Tibial artery (tissue), 4 donors: Measurements from ENCODE around the gene CHST11.
A peak's percentile ranks its signal among the peaks of the same experiment; 100 is the strongest.

Experiments used
- DNase-seq, 2 donors: peaks; one replicate each; pipeline ENCODE4 v3.0.0-alpha.2; 2019
- H3K27ac ChIP-seq, 2 donors: fragments of 200-600 bp; sonication (generic) in 1 of 2; 1 replicate in 1 of 2; 2 replicates in 1 of 2; pipeline ENCODE4 v1.5.1; 2018 to 2019; ENCODE audit warnings: mild to moderate bottlenecking in 1 of 2
- H3K27me3 ChIP-seq, 2 donors: fragments of 200-600 bp; sonication (generic) in 1 of 2; one replicate each; pipeline versions ENCODE4 v1.5.1 to v1.6.0; 2016 to 2019
- H3K36me3 ChIP-seq, 3 donors: fragments of 200-600 bp; sonication (generic) in 2 of 3; one replicate each; pipeline ENCODE4 v1.5.1; 2016 to 2019; ENCODE audit warnings: mild to moderate bottlenecking in 2 of 3
- H3K4me1 ChIP-seq, 4 donors: fragments of 200-600 bp; sonication (generic) in 2 of 4; 1 replicate in 3 of 4; 2 replicates in 1 of 4; pipeline ENCODE4 v1.5.1; 2016 to 2019
- H3K4me3 ChIP-seq, 2 donors: fragments of 200-600 bp; sonication (generic) in 1 of 2; 1 replicate in 1 of 2; 2 replicates in 1 of 2; pipeline ENCODE4 v1.5.1; 2018 to 2019; ENCODE audit warnings: mild to moderate bottlenecking in 2 of 2
- H3K9me3 ChIP-seq, 3 donors: fragments of 200-600 bp; sonication (generic) in 1 of 3; one replicate each; pipeline ENCODE4 v1.5.1; 2016 to 2019
- CTCF ChIP-seq, 2 experiments: fragments of 200-600 bp in 1 of 2; fragments of 450-650 bp in 1 of 2; IDR thresholded peaks; one replicate each; pipeline ENCODE4 v1.5.1; 2017 to 2019; ENCODE audit warnings: antibody characterized with exemption in 2 of 2, mild to moderate bottlenecking in 1 of 2, moderate library complexity in 1 of 2
- intact Hi-C: fragments of 100-400 bp; cut with DNase I; formaldehyde crosslinking; loops from one replicate; pipeline ENCODE4 v1.15.0; 2023; ENCODE audit warnings: low total_unique reads

Gene CHST11

DNA sequence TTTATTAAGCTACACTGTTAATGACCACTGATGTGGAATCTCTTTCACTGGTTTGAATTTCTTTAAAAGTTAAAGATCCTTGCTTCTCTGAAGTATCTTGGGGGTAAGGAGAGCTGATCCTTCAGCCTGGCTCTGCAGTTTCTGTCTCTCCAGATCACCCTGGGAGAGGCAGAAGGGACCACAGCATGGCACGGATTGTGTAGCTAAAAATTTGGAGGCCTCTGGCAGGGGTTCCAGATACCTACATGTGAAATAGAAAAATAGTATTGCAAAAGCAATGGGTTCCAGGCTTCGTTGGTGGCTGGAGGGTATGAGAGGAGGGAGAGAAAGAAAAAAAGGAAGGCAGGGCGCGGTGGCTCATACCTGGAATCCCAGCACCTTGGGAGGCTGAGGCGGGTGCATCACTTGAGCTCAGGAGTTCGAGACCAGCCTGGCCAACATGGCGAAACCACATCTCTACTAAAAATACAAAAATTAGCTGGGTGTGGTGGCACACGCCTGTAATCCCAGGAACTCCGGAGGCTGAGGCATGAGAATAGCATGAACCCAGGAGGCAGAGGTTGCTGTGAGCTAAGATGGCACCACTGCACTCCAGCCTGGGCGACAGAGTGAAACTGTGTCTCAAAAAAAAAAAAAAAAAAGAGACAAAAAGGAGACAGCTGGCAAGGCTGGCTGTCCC, 3.4 kb downstream of the CHST11 start:
- no peak for TF ChIP-seq CTCF (IDR thresholded peaks at IDR 0.05)
- DNase-seq: no peak
- Histone ChIP-seq H3K9me3 (no peaks in the 10 kb centered on the region), H3K36me3 (no peaks in the 10 kb centered on the region), H3K27ac (peak overlapping the region; percentile 79 to 81), H3K27me3 (no peaks in the 10 kb centered on the region), H3K4me3 (no peak overlapping the region), H3K4me1 (peaks cover 0 to 14% (median 6%) of the 10 kb centered on the region in 4 donors)
- intact Hi-C loops: no loop called here

DNA sequence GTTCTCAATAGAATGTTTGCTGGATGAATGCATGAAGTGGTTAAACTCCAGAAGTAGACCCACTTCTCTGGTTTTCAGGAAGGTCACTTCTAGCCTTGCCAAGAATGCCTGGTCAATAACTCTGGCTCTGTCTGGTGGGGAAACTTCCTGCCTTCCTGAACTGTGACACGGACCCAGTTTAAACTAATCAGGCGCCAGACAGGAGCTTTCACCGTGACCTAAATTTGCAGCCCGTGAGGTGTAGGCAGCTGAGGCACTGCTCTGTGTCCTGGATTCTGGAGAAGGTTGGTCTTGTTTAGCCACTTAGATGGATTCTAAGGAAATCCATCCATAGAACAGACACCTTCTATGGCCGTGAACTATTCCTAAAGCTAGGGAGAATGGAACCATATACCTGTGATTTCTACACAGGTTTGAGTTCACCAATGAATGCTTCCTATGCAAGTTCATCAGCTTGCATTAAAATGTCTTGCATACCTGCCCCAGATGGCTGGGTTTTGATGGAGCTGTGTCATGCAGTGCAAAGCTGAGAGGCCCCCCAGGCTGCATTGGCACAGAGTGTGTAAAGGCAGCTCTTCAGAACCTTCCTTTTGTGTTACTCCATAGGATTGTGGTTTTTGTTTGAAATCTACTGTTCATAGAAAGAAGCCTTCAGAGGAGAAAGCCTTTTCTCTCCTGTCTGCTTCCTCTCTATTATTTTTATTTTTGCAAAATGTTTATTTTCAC, 4.4 kb downstream of the CHST11 start:
- H3K9me3 ChIP-seq: no peaks in the 10 kb centered on the region
- peaks cover 0 to 10% (median 5%) of the 10 kb centered on the region in 4 donors for H3K4me1 ChIP-seq
- H3K4me3 ChIP-seq: no peak overlapping the region
- H3K36me3 ChIP-seq: no peaks in the 10 kb centered on the region
- intact Hi-C loops: no loop called here
- no peak for DNase-seq
- no peak overlapping the region for H3K27ac ChIP-seq
- TF ChIP-seq CTCF (IDR thresholded peaks at IDR 0.05): no peak
- H3K27me3 ChIP-seq: no peaks in the 10 kb centered on the region

DNA sequence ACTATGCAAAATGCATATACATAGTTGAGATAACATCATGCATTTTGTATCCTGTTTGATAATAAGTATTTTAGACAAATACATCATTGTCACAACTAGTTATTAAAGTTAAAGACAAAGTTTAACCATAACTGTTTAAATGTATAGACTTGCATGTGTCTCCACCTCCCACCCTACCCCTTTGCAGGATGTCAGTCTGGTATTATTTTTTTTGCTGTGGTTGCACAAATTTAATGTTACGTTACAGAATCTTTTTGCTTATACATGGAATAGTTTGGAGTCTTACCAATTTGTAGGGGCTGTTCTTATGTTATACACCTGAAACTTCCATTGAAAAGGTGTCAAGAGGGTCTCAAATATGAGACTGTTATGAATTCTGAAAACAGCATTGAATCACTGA, 5.6 kb downstream of the CHST11 start:
- no peak for TF ChIP-seq CTCF (IDR thresholded peaks at IDR 0.05)
- Histone ChIP-seq H3K9me3 (no peaks in the 10 kb centered on the region), H3K4me1 (peaks cover 0 to 10% (median 5%) of the 10 kb centered on the region in 4 donors), H3K4me3 (no peak overlapping the region), H3K36me3 (no peaks in the 10 kb centered on the region), H3K27me3 (no peaks in the 10 kb centered on the region), H3K27ac (no peak overlapping the region)
- intact Hi-C loops: no loop called here
- no peak for DNase-seq

DNA sequence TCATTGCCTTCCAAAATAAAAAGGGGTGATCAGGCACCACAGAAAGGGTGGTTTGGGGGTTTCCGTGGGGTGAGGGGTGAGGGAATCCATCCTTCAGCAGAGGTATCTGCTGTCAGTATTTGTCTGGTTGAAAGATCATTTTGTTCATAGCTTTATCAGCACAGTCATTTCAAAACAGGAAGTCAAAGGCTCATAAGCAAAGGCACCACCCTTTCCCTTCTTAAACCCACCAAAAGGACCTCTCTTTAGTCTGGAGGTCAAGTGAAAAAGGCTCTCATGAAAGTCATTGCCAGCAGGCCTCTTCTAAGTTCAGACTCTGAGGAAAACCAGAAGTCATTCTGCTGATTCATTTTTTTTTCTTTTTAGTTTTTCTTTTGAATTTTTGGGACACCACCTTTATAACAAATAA, 6.2 kb downstream of the CHST11 start:
- no peak for DNase-seq
- intact Hi-C loops: no loop called here

DNA sequence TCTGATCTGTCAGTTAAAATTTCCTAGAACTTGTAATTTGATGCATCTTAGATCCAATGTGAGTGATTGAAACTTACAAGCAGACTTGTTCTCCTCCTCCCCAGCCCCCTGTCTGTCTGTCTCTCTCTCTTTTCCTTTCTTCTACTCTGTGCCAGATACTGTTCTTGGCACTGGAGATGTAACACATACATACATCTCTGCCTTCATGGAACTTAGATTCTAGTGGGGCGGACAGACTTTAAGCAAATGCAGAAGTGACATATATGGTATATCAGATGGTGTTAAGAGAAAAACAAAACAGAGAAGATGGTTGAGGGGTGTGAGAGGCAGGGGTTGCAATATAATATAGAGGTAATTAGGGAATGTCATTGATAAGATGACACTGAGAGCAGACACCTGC, 6.6 kb downstream of the CHST11 start:
- intact Hi-C loops: no loop called here
- Histone ChIP-seq H3K27ac (peak overlapping the region in 1 of 2 donors; percentile 5), H3K27me3 (no peaks in the 10 kb centered on the region), H3K9me3 (no peaks in the 10 kb centered on the region), H3K4me1 (peaks cover 0 to 10% (median 2%) of the 10 kb centered on the region in 4 donors), H3K36me3 (no peaks in the 10 kb centered on the region), H3K4me3 (no peak overlapping the region)
- TF ChIP-seq CTCF (IDR thresholded peaks at IDR 0.05): no peak
- DNase-seq: no peak

More for the DNA sequence above, 6.2 kb downstream of the CHST11 start:
- Histone ChIP-seq H3K4me3 (no peak overlapping the region), H3K27me3 (no peaks in the 10 kb centered on the region), H3K27ac (peak overlapping the region in 1 of 2 donors; percentile 5), H3K4me1 (peaks cover 0 to 10% (median 3%) of the 10 kb centered on the region in 4 donors), H3K9me3 (no peaks in the 10 kb centered on the region), H3K36me3 (no peaks in the 10 kb centered on the region)
- no peak for TF ChIP-seq CTCF (IDR thresholded peaks at IDR 0.05)
